Eye (tissue), 1 donor: ENCODE measurements around the gene DDX17.

Source experiments
- DNase-seq: peaks from one replicate; pipeline ENCODE4 v3.0.0-alpha.2; 2015

The DDX17 gene

DNA sequence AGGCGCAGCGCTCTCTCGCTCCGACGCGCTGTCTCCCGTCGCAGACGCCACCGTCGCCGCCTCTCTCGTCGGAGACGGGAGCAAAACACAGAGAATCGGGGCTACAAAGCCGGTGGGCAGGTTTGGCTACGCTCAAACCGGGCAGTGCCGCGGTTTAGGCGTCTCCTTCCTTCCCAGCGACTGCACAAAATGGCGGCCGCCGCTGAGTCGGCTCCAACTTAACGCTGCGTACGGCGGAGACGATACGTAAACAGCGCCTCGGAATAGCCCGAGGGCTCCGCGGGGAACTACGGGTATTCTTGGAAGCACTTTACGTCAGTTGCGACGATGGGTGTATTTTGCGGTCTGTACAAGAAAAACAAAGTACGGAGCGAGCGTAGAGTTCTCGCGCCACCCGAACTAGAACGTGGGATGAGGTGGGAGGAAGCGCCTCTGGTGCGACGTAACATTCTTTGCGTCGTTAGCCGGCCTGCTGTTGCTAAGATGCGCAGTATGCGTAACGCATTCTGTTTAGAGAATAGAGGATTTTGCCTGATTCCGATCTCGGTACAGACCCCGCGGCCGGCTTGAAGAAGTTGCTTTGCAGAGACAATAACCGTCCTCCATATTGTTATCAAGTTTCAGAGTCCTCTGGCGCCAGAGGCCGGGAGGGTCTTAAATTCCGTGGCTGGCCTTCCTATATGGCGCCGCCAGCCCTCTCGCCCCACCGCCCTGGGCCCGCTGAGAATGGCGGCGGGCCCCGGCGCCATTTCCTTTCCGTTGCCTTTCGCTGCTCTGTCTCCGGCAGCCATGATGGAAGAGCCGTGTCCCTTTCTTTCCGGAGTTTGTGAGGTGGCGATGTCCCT lies at the start of gene DDX17:
Gene DDX17 (minus strand): TSS at position 194 of the 845 bp plus-strand sequence.
- DNase-seq: peak; percentile 100

DNA sequence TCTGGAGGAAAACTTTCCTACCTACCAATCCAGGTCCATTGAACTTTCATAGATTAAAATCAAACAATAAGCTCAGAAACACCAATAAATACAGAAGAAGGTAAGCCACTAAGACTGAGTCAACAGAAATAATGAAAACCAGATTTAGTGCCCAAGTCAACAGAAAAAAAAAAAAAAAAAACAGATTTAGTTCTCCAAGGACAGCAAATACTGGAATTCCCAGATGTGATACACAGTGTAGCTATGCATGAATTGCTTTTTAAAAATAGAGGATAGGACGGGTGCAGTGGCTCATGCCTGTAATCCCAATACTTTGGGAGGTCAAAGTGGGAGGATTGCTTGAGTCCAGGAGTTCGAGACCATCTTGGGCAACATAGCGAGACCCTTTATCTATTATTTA lies 48.2 kb upstream of the DDX17 start:
- DNase-seq: no peak

GRCh38 chr22:38549101-38549894 lies 43.2 kb upstream of the DDX17 start:
- no peak for DNase-seq

DNA sequence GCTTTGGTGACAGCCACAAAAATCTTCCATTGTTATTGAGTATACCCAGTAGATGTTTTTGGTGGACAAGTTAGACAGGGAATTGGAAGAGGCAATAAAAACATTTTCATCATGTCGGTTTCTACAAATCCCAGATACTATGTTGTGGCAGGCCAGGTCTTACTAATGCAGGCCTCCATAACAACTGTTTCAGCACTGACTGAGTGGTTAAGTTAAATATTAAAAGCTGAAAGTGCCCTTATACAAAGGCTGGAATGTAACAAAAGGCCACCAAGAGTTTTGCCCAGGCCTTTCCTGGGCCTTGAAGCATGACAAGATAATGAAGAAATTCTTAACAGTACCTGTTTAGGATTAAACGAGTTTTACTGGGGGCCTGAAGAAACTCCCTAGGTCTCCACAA lies 34.6 kb upstream of the DDX17 start:
- no peak for DNase-seq

GRCh38 chr22:38531251-38531938 lies 25.3 kb upstream of the DDX17 start:
- DNase-seq: peak; percentile 12

DNA sequence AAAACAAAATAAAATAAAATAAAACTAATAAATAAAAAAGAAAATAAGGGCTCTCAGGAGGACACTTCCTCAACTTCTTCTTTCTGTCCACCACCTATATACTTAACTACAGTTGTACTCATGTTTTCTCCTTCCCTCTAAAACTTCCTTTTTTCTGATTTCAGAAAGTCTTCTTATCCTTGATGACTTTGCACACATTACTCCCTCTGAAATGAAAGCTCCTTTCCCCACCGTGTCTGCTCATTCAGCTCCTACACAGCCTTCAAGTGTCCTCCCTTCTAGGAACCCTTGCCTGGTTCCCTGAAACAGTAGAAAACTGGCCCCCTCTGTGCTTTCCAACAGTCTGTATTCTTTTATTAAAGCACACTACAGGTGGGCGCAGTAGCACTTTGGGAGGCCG lies 18.3 kb upstream of the DDX17 start:
- DNase-seq: no peak

GRCh38 chr22:38523479-38523878 lies 17.4 kb upstream of the DDX17 start:
- DNase-seq: no peak

DNA sequence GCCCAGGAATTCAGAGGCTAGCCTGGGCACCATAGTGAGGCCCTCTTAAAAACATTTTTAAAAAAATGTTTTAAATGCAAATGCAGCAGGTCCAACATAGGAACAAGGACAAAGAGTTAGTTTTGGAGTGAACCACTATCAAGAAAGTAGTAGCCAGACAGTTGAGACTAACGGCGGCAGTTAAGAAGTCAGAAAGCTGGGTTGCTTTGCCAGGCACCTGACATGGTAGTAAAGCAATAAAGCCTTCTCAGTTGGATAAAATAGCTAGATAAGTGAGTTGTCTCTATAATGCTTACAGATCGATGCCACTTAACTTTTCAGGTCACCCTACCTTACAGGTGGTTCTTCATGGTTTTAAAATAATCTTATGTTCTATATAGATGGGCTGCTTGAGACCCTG lies 16.9 kb upstream of the DDX17 start:
- no peak for DNase-seq

GRCh38 chr22:38519453-38520250 lies 13.5 kb upstream of the DDX17 start:
- no peak for DNase-seq

DNA sequence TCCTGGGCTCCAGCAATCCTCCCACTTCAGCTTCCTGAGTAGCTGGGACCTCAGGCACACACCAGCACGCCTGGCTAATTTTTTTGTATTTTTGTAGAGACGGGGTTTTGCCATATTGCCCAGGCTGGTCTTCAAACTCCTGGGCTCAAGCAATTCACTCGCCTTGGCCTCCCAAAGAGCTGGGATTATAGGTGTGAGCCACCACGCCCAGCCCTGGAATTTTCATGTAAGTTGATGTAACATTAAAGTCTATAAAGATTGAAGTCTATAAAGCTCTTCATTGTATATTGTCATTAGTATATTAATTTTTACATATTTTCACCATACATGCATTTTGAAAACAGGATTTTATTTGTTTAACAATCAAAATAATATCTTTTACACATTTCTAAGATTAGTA lies 12.5 kb upstream of the DDX17 start:
- DNase-seq: no peak

DNA sequence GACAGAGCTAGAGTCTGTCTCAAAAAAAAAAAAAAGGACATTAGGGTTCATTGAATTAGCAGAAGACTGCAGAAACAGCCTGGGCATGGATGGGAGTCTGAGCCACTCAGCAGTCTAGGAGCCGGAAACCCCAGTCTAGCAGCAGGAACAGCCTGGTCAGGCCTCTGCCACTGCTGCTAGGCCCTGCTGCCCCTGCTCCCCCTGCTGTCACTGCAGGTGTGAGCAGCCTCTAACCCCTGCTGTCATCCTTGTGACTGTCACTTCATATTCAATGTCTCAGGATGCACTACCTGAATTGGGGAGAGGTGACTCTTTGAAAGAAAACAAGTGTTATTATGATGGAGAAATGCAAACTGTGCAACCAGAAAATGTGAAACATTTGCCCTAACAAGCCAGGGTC lies 7.0 kb upstream of the DDX17 start:
- DNase-seq: no peak

GRCh38 chr22:38510416-38510970 lies 4.4 kb upstream of the DDX17 start:
- DNase-seq: no peak

DNA sequence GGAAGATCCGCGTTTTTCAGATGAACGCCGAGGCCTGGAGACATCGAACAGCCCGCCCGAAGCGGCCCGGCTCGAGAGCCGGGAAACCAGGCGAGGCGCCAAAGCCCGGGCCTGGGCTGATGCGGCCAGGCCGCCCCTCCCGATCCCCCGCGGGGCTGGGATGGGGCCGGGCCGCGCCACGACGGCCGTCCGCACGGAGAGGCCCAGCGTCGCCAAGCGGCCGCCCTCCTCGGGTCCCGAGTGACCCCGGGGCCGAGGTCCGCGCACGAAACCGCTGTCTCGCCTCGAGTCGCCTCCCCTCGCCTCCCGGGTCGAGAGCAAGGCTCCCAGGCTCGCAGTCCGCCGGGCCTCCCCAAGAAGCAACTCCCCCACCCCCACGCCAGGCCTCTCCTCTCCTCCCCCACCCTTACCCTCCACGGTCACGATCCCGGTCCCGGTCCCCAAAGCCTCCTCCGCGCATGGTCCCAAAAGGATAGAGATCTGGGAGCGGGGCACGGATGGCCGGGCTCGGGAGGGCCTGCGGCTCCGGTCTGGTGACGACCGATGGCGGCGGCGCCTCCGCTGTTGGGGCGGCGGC lies 482 bp downstream of the DDX17 start:
- peak; percentile 91 for DNase-seq

DNA sequence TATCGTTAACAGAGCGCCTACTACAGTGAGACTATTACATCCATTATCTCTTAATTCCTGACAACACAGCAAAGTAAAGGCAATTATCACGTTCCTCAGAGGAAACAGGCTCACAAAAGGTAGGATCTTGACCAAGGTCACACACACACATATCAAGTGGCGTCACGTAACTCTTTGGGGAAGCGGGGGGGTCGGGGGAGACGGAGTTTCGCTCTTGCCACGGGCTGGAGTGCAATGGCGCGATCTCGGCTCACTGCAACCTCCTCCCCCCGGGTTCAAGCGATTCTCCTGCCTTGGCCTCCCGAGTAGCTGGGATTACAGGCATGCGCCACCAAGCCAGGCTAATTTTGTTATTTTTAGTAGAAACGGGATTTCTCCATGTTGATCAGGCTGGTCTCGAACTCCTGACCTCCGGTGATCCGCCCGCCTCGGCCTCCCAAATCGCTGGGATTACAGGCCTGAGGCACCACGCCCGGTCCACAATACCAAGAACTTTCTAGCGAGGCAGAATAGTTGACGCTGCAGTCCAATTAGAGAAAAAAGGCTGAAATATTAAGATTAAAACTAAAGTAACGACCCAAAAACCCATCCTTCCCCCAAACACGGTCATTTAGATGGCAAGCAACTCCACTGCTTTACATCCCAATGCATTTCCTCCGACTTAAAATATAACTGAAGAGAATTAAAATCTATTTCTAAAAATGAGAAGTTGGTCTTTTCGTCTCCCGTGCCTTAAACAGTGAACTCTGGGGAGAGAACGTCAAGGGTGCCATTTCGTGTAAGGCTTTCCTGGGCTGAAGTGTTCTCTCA lies 1.2 kb downstream of the DDX17 start:
- peak; percentile 61 for DNase-seq

DNA sequence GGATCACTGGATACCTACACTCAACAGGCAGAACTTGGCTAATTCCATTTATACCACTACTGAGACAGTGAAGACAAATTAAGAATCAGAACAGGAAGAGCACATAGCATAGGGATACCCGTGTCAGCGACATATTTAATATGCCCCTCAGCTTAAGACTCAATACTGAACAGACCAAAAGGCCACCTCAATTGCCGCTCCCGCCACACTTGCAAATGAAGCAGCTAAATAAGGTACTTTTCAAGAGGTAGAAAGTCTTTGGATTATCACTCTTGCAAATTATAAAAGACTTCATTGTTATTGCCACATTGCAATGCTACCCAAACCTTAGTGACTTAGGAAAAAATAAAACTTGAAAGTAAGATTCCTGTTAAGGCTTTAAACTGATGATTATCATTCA lies 3.1 kb downstream of the DDX17 start:
- no peak for DNase-seq

DNA sequence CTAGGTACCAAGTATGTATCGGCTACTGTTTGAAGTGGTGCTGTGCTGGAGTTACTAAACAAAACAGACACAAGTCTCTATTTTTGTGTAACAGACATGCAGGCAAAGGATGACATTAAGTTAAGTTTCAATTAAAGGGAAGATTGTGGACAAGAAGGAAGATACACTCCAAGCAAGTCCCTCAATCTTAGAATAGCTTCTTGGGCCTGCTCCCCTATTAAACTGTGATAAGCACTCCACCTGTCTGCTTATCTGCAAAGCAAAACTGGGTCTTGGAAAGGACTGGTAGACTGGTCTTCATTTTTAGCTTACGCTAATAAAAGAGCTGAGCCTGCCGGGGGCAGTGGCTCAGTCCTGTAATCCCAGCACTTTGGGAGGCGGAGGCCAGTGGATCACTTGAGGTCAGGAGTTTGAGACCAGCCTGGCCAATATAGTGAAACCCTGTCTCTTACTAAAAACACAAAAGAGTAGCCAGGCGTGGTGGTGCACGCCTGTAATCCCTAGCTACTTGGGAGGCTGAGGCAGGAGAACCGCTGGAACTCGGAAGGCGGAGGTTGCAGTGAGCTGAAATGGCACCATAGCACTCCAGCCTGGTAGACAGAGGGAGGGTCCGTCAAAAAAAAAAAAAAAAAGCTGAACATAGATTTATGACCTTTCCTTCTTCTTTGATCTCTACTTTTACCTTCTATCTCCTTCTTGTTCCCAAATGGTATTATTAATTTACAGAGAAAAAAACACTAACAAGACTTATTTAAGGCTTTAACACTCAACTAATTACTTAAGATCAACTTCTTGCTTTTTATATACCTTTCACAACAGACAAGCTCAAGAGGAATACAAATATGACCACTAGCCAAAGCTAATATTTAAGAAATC lies 4.1 kb downstream of the DDX17 start:
- DNase-seq: no peak

DNA sequence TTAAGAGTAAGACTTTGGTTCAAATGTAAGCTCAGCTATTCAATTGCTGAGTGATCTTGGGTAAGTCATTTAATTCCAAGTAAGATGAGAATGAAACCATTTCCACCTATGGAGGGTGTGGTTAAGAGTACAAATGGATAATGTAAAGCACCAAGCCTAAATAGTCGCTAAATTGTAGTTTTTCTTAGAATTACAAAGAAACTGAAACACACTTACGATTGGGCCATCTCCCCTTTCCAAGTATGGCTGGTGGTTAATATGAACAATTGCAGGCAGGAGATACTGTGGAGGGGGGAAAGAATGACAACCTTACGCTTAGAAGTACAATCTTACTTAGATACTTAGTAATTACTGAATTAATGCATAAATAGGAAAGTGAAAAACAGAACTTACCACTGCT lies 8.2 kb downstream of the DDX17 start:
- DNase-seq: no peak

DNA sequence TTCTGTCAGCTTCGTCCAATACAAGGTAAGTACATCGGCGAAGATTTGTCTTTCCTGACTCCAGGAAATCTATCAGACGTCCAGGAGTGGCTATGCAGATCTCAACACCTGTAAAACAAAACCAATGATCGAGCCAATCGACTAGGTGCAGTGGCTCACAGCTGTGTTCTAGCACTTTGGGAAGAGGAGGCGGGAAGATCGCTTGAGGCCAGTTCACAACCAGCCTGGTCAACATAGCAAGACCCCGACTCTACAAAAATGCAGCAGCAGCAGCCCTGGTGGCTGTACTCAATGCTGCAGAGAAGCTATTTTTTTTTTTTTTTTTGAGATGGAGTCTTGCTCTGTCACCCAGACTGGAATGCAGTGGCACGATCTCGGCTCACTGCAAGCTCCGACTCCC lies 11.2 kb downstream of the DDX17 start:
- no peak for DNase-seq

DNA sequence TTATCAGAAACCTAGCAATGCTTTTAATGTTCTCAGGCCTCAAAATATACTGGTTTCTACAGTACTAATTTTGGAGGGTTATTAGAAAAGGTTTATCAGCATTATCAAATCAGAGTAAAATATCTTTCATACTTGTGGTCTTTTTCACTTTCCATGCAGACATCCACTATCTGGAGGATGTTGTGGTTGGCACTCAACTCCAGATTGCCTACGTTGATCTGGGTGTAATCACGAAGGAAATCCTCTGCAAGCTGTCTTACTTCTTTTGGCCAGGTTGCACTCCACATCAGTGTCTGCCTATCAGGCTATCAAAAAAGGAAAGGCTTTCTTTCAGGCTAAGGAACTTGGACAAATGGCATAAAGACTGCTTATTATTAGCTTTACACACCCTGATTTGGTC lies 11.6 kb downstream of the DDX17 start:
- no peak for DNase-seq

DNA sequence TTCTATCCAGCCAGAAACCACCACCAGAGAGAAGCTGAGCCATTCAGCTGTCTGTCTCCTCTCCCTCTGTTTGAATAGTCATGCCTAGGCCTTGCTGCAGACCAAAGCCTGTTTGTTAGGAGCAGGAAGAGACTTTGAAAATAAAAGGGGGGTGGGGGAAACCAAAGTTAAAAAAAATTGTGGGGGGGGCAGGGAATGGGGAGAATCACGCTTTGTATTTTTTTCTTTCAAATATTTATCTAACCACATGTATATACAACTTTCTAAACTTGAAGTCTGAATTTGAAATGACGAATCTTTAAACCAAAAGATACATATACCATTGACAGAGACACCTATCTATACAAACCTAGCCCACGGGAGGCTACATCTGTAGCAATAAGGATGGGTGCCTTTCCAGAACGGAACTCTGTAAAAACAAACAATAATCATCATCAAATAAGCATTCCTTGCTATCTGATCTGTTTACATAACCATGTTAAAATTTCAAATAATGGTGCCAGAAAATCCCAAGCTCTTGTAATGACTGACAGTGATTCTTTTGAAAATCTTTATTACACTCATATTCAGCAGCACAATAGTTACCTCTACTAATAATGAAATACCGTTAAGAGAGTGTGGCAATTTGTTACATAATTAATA lies 14.3 kb downstream of the DDX17 start:
- DNase-seq: no peak
